ENCODE measurements around the gene LVRN.
"Not testable (repeated sequence)": the region's sequence is repeated elsewhere in the genome, so short reads cannot be mapped to it uniquely, and the experiment has no call there.

The LVRN gene, protein sequence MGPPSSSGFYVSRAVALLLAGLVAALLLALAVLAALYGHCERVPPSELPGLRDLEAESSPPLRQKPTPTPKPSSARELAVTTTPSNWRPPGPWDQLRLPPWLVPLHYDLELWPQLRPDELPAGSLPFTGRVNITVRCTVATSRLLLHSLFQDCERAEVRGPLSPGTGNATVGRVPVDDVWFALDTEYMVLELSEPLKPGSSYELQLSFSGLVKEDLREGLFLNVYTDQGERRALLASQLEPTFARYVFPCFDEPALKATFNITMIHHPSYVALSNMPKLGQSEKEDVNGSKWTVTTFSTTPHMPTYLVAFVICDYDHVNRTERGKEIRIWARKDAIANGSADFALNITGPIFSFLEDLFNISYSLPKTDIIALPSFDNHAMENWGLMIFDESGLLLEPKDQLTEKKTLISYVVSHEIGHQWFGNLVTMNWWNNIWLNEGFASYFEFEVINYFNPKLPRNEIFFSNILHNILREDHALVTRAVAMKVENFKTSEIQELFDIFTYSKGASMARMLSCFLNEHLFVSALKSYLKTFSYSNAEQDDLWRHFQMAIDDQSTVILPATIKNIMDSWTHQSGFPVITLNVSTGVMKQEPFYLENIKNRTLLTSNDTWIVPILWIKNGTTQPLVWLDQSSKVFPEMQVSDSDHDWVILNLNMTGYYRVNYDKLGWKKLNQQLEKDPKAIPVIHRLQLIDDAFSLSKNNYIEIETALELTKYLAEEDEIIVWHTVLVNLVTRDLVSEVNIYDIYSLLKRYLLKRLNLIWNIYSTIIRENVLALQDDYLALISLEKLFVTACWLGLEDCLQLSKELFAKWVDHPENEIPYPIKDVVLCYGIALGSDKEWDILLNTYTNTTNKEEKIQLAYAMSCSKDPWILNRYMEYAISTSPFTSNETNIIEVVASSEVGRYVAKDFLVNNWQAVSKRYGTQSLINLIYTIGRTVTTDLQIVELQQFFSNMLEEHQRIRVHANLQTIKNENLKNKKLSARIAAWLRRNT

GRCh38 chr5:115962239-115962564 is at the start of gene LVRN:
Gene LVRN, plus strand, starts transcription at chr5:115962475. Its CDS starts 143 bp downstream, at chr5:115962618.
- DNase-seq: no peak

- DNase-seq: not testable (repeated sequence)
Observed at GRCh38 chr5:115913623-115914400, 48.5 kb upstream of the LVRN start.

GRCh38 chr5:115920171-115920725 is 42.0 kb upstream of the LVRN start:
- DNase-seq: no peak

GRCh38 chr5:115928578-115929407 is 33.5 kb upstream of the LVRN start:
- not testable (repeated sequence) for DNase-seq

DNA sequence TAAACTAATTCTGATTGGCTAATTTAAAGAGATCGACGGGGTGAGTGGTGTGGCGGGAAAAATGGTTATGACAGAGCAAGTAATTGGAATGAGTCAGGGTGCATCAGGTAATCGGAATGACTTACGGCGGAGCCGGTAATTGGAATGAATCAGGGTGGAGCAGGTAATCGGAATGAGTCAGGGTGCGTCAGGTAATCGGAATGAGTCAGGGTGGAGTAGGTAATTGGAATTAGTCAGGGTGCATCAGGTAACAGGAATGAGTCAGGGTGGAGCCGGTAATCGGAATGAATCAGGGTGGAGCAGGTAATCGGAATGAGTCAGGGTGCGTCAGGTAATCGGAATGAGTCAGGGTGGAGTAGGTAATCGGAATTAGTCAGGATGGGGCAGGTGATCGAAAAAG is 32.1 kb upstream of the LVRN start:
- DNase-seq: not testable (repeated sequence)

GRCh38 chr5:115930630-115931337 is 31.5 kb upstream of the LVRN start:
- no peak for DNase-seq

DNA sequence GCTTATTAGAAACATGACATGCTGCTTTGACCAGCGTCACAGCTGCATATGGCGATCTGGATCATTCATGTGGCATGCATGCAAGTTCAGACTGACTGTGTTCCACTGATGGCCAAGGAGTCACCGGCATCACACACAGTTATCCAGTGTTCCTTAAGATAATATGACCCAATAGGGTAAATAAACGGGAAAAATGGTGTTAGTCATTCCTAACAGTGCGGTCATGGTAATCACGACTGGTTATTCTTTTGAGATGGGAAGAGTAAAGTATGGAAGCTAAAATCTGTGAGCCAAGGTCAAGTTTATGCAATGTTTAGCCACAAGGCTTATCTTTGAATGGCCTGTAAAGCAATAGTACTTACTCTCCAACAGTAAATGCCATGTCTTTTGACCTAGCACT is 29.3 kb upstream of the LVRN start:
- no peak for DNase-seq

DNA sequence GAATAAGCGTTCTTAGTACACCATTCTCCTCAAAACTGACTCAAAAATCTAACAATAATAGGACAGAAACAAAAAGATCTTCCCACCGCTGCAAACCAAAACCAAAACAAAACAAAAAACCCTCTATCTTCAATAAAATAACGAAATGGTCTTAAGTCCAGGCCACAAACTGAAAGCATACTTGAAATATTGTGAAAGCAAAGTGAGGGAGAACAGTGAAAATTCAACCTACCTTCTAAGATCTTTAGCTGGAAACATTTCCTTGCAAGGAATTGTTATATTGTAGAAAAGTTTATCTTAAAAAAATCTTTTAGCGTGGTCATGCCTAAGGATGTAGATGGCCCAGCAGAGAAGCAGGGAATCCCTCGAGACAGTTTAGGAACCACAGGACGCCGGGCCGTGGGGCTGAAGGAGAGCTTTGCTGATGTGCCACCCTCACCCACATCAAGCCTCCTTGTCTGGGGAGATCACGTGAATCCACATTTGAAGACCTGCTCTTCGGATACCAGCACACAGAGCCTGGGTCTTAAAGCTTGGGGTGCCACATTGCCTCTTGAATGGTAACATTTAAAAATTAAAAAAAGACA is 27.8 kb upstream of the LVRN start:
- no peak for DNase-seq

DNA sequence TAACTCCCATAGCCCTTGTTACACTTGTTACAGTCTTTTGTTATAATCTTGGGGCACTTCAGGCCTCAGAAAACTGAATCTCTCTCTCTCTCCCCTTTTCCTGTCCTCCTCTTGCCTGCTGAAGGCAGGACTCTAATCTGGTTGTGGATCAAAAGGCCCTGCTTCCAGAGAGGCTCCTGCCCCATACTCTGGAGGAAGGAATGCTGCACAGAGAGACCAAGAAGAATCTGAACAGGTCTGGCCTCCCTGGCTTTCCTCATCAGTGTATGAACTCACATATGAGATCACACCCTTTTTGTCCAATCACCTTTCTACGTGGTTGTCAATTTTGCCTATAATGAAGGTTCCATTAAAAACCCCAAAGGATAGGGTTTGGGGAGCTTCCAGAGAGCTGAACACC is 26.2 kb upstream of the LVRN start:
- no peak for DNase-seq

DNA sequence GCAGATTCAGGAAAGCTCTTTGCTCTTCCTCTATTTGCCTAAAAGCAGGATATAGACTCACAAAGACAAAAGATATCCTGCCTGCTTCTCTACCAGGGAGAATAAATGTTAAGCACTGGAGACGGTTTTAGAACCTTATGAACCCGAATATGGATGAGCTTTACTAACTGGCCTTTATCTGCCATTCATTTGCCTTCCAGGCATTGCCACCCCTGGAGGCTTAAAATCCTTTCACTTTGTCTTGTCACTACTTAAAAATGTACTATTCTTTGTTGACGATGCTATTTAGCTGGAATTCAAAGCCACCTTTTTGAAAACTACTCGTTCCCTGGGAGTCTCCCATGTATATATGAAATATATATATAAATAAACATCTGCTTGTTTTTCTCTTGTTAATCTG is 23.2 kb upstream of the LVRN start:
- DNase-seq: no peak

DNA sequence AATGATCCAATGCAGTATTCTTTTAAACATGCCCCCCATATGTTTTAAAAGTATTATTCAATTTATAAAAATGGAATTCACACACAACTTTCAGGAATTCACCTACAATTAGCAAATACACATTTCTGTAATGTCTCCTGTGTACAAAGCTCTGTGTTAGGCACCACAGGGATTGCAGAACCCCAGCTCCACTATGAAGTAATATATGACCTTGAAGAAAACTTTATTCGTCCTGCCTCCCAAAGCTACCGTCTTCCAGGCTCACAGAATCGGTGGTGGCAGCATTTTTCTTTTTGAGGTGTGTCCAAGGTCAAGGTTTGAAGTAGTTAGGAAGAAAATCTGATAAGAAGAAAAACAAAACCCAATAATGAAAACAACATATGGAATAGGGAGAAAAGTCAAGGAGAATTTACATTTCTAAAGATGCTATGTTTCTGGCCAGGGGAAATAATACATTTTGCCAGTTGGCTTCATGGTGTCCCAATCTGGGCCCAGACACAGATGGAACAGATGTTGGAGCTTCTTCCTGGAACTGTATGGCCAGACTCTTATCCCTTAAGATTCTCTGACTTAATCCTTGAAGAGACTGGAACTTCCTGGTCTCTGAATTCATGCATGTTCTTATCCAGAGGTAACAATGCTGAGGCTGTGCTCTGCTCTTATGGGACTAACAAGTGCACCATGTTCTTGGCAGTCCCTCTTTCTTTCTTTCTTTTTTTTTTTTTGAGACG is 22.0 kb upstream of the LVRN start:
- no peak for DNase-seq

- no peak for DNase-seq
Observed at GRCh38 chr5:115941051-115941675, 21.1 kb upstream of the LVRN start.

DNA sequence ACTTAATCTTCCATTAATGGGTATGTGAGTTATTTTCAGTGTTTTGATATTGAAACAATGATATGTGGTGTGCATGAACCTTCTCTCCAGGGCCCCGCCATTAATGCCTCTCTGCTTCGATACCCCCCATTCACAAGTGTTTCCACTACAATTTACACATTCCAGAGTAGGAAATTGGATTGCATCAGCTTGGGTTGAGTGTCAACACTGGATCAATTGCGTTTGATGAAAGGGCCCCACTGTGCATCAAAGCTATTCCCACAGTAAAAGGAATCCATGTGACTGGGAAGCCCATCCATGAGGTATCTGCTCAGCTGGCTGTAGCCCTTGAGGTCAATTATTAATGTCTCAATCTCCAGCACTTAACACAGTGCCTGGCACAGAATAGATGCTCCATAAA is 17.8 kb upstream of the LVRN start:
- DNase-seq: no peak

DNA sequence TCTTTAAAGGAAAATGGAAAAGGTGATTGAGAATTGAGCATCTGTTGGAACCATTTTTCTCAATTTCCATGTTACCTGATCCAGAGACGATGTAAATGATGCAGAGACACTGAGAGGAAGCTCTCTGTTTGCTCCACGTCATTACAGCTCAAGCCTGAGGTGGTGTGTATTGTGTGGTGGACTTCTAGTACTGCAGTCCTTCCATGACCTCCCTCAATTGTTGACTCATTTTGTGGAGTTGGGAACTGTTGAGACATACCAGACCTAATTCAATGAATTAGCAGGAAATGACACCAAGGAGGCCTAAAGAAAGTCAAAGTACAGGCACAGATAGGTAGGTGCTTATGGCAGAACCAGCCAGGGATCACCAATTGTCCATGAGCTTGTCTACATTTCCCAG is 15.6 kb upstream of the LVRN start:
- no peak for DNase-seq

GRCh38 chr5:115947260-115947659 is 15.0 kb upstream of the LVRN start:
- no peak for DNase-seq

DNA sequence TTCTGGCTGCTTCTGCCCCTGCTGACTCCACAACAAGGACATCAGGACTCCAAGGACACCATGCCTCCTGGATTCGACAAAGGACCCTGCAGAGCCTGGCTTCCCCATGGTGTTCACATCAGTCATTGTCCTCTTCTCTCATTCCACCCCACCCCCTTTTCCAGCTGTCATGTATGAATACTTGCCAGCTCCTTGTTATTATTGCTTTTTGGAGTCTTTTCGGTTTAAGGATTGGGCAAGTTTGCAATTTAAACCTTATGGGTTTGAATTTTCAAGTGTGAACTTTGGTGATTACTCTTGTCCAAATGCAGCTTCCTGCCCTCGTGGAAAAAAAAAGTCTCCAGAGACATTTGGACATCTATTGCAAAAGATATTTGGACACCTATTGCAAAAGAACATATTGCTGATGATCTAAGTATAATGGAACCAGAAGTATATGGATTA is 14.2 kb upstream of the LVRN start:
- no peak for DNase-seq

- DNase-seq: no peak
Observed at GRCh38 chr5:115949096-115949495, 13.2 kb upstream of the LVRN start.

GRCh38 chr5:115952588-115952987 is 9.7 kb upstream of the LVRN start:
- DNase-seq: no peak

GRCh38 chr5:115954144-115954543 is 8.1 kb upstream of the LVRN start:
- no peak for DNase-seq

DNA sequence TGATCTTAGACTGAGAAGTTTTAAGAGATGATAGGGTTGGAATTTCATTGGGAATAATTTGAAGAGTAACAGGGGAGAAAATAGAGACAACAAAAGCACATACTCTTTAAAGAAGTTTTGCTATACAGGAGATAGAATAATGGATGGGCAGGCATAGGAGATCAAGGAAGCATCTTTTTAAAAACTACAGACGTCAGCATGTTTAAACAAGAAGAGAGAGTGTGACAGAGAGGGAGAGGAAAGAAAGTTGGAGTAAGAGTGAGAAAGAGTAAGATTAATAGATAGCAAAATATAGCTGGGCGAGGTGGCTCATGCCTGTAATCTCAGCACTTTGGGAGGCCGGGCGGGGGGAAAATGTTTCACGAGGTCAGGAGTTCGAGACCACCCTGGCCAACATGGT is 5.3 kb upstream of the LVRN start:
- no peak for DNase-seq

Measured in activated CD4-positive, alpha-beta T cell treated with anti-CD3 and anti-CD28 coated beads, Interleukin-2, amount 50 U/mL, for 48 hours (primary cell).